ENCODE results near the gene MAPK8.

- TF ChIP-seq RELA (CRISPR knock-in tag; IDR thresholded peaks at IDR 0.05; ENCODE audit: borderline replicate concordance) = no peak
- TF ChIP-seq MYBL2 (CRISPR knock-in tag; IDR thresholded peaks at IDR 0.05) = no peak
These were observed 137.8 kb downstream of the MAPK8 start for GRCh38 chr10:48444266-48444665.
